Placental epithelial cell (primary cell): ENCODE measurements around the gene PRSS16. TPM values are rescaled to one million over a fixed set of nuclear protein-coding genes. Genes with fewer than 3 reads are reported as not detected.

Experiments
- total RNA-seq: library from RNA; depleted of rRNA; stranded (reverse); fragments of >200 nt; gene quantifications from 2 replicates; pipeline ENCODE4 v1.2.3, GENCODE V29; 2012

Gene PRSS16, protein sequence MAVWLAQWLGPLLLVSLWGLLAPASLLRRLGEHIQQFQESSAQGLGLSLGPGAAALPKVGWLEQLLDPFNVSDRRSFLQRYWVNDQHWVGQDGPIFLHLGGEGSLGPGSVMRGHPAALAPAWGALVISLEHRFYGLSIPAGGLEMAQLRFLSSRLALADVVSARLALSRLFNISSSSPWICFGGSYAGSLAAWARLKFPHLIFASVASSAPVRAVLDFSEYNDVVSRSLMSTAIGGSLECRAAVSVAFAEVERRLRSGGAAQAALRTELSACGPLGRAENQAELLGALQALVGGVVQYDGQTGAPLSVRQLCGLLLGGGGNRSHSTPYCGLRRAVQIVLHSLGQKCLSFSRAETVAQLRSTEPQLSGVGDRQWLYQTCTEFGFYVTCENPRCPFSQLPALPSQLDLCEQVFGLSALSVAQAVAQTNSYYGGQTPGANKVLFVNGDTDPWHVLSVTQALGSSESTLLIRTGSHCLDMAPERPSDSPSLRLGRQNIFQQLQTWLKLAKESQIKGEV
- total RNA-seq: 6.9 and 10.2 TPM in 2 replicates

GRCh38 chr6:27247133-27247836 is at the start of gene PRSS16:
Gene PRSS16 (plus strand): TSS chr6:27247701. CDS start chr6:27247738, 37 bp downstream.

Other genes with a start within 250 kb of the PRSS16 start
- not detected in 2 replicates for gene POM121L2, start 64.6 kb downstream of the PRSS16 start, total RNA-seq
- 1.5 and 2.7 TPM in 2 replicates for gene ZNF391, start 141.1 kb downstream of the PRSS16 start, total RNA-seq
- gene ZNF184, start 225.4 kb downstream of the PRSS16 start, total RNA-seq: 3.8 and 6.7 TPM in 2 replicates